Measurements from ENCODE around the gene PARS2.

DNA sequence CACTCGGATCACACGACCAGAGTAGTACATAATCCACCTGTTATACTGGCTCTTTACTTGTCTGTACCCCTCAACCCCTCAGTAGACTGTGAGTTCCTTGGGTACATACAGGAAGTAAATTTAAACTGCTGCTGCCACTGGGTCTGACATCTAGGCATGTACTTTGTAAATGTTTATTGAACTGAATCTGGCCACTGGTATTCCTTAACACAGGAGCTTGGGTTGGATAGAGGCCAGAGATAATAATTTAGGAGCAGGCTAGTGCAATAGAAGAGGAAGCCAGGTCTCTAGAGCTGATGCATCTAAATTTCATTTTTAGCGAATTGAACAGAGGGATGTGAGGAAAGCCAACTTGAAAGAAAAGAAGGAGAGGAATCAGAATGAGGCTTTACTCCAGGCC is 36.3 kb downstream of the PARS2 start:
- TF ChIP-seq CTCF (IDR thresholded peaks at IDR 0.05) (no peak), POLR2AphosphoS5 (IDR thresholded peaks at IDR 0.05) (no peak)

Data from breast epithelium (tissue), 3 donors.